ENCODE measurements around the gene GBA3. TPM values are rescaled to one million over a fixed set of nuclear protein-coding genes. Genes with fewer than 3 reads are reported as not detected.

Gene GBA3
- total and polyA plus RNA-seq, 8 donors, result 0.12 to 0.92 (median 0.26) TPM; not detected in 2

DNA sequence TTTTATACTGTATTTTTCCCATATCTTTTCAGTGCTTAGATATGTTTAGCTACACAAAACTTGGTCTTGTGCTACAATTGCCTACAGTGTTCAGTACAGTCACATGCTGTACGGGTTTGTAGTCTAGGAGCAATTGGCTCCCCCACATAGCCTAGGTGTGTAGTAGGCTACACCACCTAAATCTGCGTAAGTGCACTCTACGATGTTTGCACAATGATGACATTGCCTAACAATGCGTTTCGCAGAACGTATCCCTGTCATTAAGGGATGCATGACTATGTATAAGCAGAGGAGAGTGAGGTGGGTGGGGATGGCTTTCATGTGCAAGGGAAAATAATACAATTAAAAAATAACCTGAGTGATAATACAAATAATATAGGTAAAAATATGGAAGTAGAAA lies 131.4 kb downstream of the GBA3 start:
- Histone ChIP-seq H3K4me3 (no peak overlapping the region), H3K36me3 (no peaks in the 10 kb centered on the region), H3K27ac (no peak overlapping the region), H3K9me3 (no peaks in the 10 kb centered on the region), H3K27me3 (no peaks in the 10 kb centered on the region), H3K4me1 (no peaks in the 10 kb centered on the region)
- 70 to 78% methylated on average over 6 of the region's 6 CpGs for WGBS, 2 donors
- no peak for DNase-seq
- no peak for ATAC-seq
- no peak for FAIRE-seq
- TF ChIP-seq, protein P1, sequence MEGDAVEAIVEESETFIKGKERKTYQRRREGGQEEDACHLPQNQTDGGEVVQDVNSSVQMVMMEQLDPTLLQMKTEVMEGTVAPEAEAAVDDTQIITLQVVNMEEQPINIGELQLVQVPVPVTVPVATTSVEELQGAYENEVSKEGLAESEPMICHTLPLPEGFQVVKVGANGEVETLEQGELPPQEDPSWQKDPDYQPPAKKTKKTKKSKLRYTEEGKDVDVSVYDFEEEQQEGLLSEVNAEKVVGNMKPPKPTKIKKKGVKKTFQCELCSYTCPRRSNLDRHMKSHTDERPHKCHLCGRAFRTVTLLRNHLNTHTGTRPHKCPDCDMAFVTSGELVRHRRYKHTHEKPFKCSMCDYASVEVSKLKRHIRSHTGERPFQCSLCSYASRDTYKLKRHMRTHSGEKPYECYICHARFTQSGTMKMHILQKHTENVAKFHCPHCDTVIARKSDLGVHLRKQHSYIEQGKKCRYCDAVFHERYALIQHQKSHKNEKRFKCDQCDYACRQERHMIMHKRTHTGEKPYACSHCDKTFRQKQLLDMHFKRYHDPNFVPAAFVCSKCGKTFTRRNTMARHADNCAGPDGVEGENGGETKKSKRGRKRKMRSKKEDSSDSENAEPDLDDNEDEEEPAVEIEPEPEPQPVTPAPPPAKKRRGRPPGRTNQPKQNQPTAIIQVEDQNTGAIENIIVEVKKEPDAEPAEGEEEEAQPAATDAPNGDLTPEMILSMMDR (IDR thresholded peaks at IDR 0.05), result no peak
- intact Hi-C loops (cut with DNase I), result no loop called here

DNA sequence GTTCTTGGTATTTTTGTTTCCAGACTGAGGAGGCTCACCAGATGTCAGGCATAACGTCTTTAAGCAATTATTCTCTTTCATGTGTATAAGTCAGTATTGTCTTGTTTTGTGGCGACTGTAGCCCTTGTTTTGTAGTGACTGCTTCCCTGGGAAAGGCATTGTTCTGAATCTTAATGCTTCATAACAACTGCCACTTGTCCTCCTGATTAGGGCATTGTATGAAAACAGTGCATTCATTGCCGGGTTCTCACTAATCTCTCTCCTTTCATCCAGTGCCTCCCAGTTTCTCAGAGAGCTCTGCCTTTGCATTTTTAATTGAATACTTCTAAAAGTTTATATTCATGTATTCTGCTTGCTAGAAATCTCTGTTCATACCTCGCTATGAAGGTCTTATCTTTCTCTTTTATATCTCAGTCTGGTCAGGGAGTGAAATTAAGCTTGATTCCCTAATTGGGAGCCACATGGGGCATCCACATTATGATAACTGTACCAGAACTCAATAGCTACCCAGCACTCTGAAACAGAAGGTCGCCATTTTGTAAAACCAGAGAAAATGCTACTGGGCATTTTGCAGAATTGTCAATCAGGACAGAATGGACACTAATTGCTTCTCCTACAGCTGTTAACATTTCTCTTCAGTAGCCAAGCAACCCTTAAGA lies 149.8 kb downstream of the GBA3 start:
- Histone ChIP-seq H3K27me3 (no peaks in the 10 kb centered on the region), H3K9me3 (no peaks in the 10 kb centered on the region), H3K36me3 (no peaks in the 10 kb centered on the region), H3K27ac (no peak overlapping the region), H3K4me1 (no peaks in the 10 kb centered on the region), H3K4me3 (no peak overlapping the region)
- no peak for FAIRE-seq
- TF ChIP-seq, protein P1 (IDR thresholded peaks at IDR 0.05), result no peak
- no peak for DNase-seq
- intact Hi-C loops (cut with DNase I), result no loop called here
- ATAC-seq, result no peak
- WGBS, 2 donors, result 37 to 45% methylated on average over 5 of the region's 5 CpGs

DNA sequence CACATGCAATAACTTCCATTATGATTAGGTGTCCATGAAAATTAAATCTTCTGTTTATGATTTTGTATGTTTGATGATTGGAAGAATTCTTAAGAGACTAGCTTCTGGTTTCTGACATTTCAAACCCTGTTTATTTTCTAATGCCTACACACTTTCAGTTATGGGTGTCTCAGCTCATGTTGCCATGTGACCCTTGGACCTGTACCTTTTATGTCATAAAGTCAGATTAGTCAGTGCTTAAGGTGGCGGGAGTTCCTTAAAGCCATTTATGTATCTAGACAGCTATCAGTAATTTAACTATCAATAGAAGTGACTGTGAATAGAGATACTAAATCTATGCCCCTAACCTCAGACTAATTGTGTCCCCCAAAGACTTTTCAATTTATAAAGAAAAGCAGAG lies 155.6 kb downstream of the GBA3 start:
- TF ChIP-seq, protein P1 (IDR thresholded peaks at IDR 0.05), result no peak
- DNase-seq (no peak), FAIRE-seq (no peak), ATAC-seq (peak in 1 of 4 donors; percentile 44)
- intact Hi-C loops (cut with DNase I), result no loop called here
- H3K36me3 ChIP-seq, result no peaks in the 10 kb centered on the region
- 0 to 62% methylated on average over 1 of the region's 1 CpG for WGBS, 2 donors
- no peaks in the 10 kb centered on the region for H3K27me3 ChIP-seq
- no peaks in the 10 kb centered on the region for H3K9me3 ChIP-seq
- H3K27ac ChIP-seq, result no peak overlapping the region
- no peak overlapping the region for H3K4me3 ChIP-seq
- H3K4me1 ChIP-seq, result no peaks in the 10 kb centered on the region

DNA sequence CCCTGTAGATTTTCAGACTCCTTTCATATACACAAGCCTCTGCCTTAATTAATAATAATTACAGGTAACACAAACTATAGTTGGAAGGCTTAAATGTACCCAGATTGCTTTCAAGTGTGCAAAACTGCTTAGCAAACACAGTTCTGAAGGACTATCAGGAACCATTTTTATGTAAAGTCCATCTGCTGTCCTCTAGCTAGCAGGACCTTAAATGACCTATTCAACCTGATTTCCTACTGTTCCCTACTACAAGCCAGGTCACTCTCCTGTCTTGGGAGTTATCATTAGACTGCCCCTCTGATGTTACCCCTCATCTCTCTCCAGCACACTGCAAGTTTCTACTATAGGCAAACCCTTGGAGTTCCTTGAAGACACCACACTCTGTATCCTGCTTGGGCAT lies 157.3 kb downstream of the GBA3 start:
- ATAC-seq (peak in 2 of 4 donors; percentile 44 to 46), DNase-seq (no peak), FAIRE-seq (no peak)
- no peak overlapping the region for H3K4me3 ChIP-seq
- no peaks in the 10 kb centered on the region for H3K4me1 ChIP-seq
- intact Hi-C loops (cut with DNase I), result no loop called here
- TF ChIP-seq, protein P1 (IDR thresholded peaks at IDR 0.05), result no peak
- no peaks in the 10 kb centered on the region for H3K36me3 ChIP-seq
- no peaks in the 10 kb centered on the region for H3K27me3 ChIP-seq
- no peak overlapping the region for H3K27ac ChIP-seq
- no peaks in the 10 kb centered on the region for H3K9me3 ChIP-seq

DNA sequence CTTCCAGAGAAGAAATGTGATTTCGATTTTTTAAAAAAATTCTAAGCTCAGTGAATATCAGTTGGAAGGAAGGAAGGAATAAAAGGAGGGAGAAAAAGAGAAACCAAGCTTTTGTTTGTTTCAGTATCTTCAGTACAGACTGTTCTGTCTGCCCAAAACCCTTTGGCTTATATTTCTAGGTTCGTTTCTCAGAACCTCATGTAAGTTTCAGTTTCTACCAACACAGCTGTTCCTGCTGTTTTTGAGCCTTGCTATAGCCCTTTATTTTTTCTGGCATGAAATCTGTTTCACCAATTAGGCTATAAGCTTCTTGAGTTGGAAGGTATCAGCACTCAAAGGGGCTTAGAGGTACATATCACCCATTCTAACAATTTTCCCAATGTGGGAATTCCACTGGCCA lies 157.9 kb downstream of the GBA3 start:
- H3K9me3 ChIP-seq, result no peaks in the 10 kb centered on the region
- no peaks in the 10 kb centered on the region for H3K27me3 ChIP-seq
- no peaks in the 10 kb centered on the region for H3K4me1 ChIP-seq
- FAIRE-seq (no peak), ATAC-seq (no peak), DNase-seq (no peak)
- WGBS, 2 donors, result 32 to 37% methylated on average over 2 of the region's 2 CpGs
- H3K36me3 ChIP-seq, result no peaks in the 10 kb centered on the region
- TF ChIP-seq, protein P1 (IDR thresholded peaks at IDR 0.05), result no peak
- intact Hi-C loops (cut with DNase I), result no loop called here
- no peak overlapping the region for H3K4me3 ChIP-seq
- H3K27ac ChIP-seq, result no peak overlapping the region

Data from pancreas (tissue), 10 donors.